Neuronal stem cell (in vitro differentiated cells): Measurements from ENCODE around the gene CSPG5. TPM values are rescaled to one million over a fixed set of nuclear protein-coding genes. Genes with fewer than 3 reads are reported as not detected.

Experiments
- DNase-seq: peaks from one replicate; pipeline ENCODE4 v3.0.0-alpha.2; 2013; ENCODE audit warnings: low spot score
- H2AFZ ChIP-seq: one replicate; pipeline ENCODE4 v1.6.1; 2013; ENCODE audit warnings: mild to moderate bottlenecking, low read length, inconsistent platforms
- H2AK5ac ChIP-seq: 2 replicates; pipeline ENCODE4 v1.6.1; 2013; ENCODE audit warnings: low read depth, mild to moderate bottlenecking, inconsistent platforms, low read length, moderate library complexity, mixed read lengths
- H2BK120ac ChIP-seq: 2 replicates; pipeline ENCODE4 v1.6.1; 2013; ENCODE audit warnings: low read depth, mild to moderate bottlenecking, inconsistent platforms, low read length, moderate library complexity, mixed read lengths
- H2BK12ac ChIP-seq: one replicate; pipeline ENCODE4 v1.6.1; 2013; ENCODE audit warnings: low read length, inconsistent platforms
- H2BK15ac ChIP-seq: 2 replicates; pipeline ENCODE4 v1.6.1; 2013; ENCODE audit warnings: mild to moderate bottlenecking, low read length, inconsistent platforms, mixed read lengths
- H2BK5ac ChIP-seq: one replicate; pipeline ENCODE4 v1.6.1; 2013; ENCODE audit warnings: inconsistent platforms, mild to moderate bottlenecking, low read length, moderate library complexity
- H3K14ac ChIP-seq: one replicate; pipeline ENCODE4 v1.6.1; 2013; ENCODE audit warnings: low read length, inconsistent platforms
- H3K18ac ChIP-seq: 2 replicates; pipeline ENCODE4 v1.6.1; 2013; ENCODE audit warnings: low read length, inconsistent platforms
- H3K23ac ChIP-seq: 2 replicates; pipeline ENCODE4 v1.6.1; 2013; ENCODE audit warnings: low read depth, mild to moderate bottlenecking, mixed read lengths, low read length, inconsistent platforms; ENCODE audit not compliant: poor library complexity
- H3K27ac ChIP-seq: replicated peaks from 3 replicates; pipeline ENCODE4 v1.5.1; 2013; ENCODE audit warnings: low read length, inconsistent platforms
- H3K27me3 ChIP-seq, 3 experiments: 2 replicates each; pipeline ENCODE4 v1.6.1; 2013; ENCODE audit warnings: low read length in 3 of 3, mild to moderate bottlenecking in 2 of 3, inconsistent platforms in 1 of 3, low read depth in 1 of 3, mixed read lengths in 1 of 3, moderate library complexity in 1 of 3; ENCODE audit not compliant: control insufficient read depth in 3 of 3, insufficient read depth in 3 of 3
- H3K36me3 ChIP-seq, 2 donors: replicated peaks in 1 of 2; 2 replicates each; pipeline ENCODE4 v1.6.1; 2013; ENCODE audit warnings: low read length in 2 of 2; ENCODE audit not compliant: control insufficient read depth in 2 of 2, insufficient read depth in 2 of 2
- H3K4ac ChIP-seq: 2 replicates; pipeline ENCODE4 v1.6.1; 2013; ENCODE audit warnings: inconsistent platforms, mild to moderate bottlenecking, low read length, moderate library complexity
- H3K4me1 ChIP-seq, 2 donors: 1 replicate in 1 of 2; 2 replicates in 1 of 2; pipeline ENCODE4 v1.6.1; 2013; ENCODE audit warnings: low read length in 2 of 2, low read depth in 1 of 2; ENCODE audit not compliant: control insufficient read depth in 2 of 2, insufficient read depth in 1 of 2
- H3K4me2 ChIP-seq: one replicate; pipeline ENCODE4 v1.6.1; 2013; ENCODE audit warnings: mild to moderate bottlenecking, low read length, inconsistent platforms; ENCODE audit not compliant: insufficient read depth, poor library complexity, severe bottlenecking
- H3K4me3 ChIP-seq, 2 donors: 2 replicates each; pipeline ENCODE4 v1.5.1; 2013; ENCODE audit warnings: low read length in 2 of 2, mild to moderate bottlenecking in 2 of 2, inconsistent platforms in 1 of 2, moderate library complexity in 1 of 2
- H3K79me1 ChIP-seq: one replicate; pipeline ENCODE4 v1.6.1; 2013; ENCODE audit warnings: low read depth, mild to moderate bottlenecking, inconsistent platforms, low read length, moderate library complexity
- H3K9ac ChIP-seq: one replicate; pipeline ENCODE4 v1.6.1; 2013; ENCODE audit warnings: mild to moderate bottlenecking, low read depth, low read length, inconsistent platforms; ENCODE audit not compliant: poor library complexity
- H3K9me3 ChIP-seq, 2 donors: replicated peaks in 1 of 2; 2 replicates each; pipeline versions ENCODE3 to v1.6.1; 2013; ENCODE audit warnings: low read length in 2 of 2, mild to moderate bottlenecking in 2 of 2, inconsistent platforms in 1 of 2, low read depth in 1 of 2, mixed read lengths in 1 of 2, moderate library complexity in 1 of 2; ENCODE audit not compliant: control insufficient read depth in 2 of 2, insufficient read depth in 1 of 2
- H4K8ac ChIP-seq: one replicate; pipeline ENCODE4 v1.6.1; 2013; ENCODE audit warnings: low read depth, mild to moderate bottlenecking, inconsistent platforms, low read length, moderate library complexity
- H4K91ac ChIP-seq: one replicate; pipeline ENCODE4 v1.6.1; 2013; ENCODE audit warnings: low read length, low read depth, mild to moderate bottlenecking, inconsistent platforms; ENCODE audit not compliant: poor library complexity
- WGBS, 2 donors: extraction: QIAGEN DNeasy Blood & Tissue Kit; methylation state at CpG; one replicate each; pipeline ENCODE4 v1.1.7; 2013; ENCODE audit warnings: missing lambda C conversion rate in 2 of 2, mixed read lengths in 1 of 2; ENCODE audit not compliant: insufficient read length in 2 of 2, insufficient replicate concordance in 1 of 2; ENCODE audit errors: extremely low coverage in 2 of 2; 5-methylcytosine and 5-hydroxymethylcytosine counted together
- small RNA-seq: library from polyadenylated mRNA; stranded (forward); fragments of <200 nt; extraction: miRNeasy Mini kit (QIAGEN cat#:217004); gene quantifications from one replicate; pipeline ENCODE3, GENCODE V24; 2013; ENCODE audit not compliant: insufficient read depth

The CSPG5 gene

GRCh38 chr3:47512416-47513124, 66.1 kb downstream of the CSPG5 start:
- Histone ChIP-seq H3K4me2 (peak overlapping the region; percentile 72), H3K23ac (no peak overlapping the region), H2BK12ac (no peak overlapping the region), H2AK5ac (peak overlapping the region; percentile 53), H4K8ac (no peak overlapping the region), H3K79me1 (no peaks in the 10 kb centered on the region), H3K9ac (peak overlapping the region; percentile 87), H3K27ac (no peak overlapping the region), H3K27me3 (no peaks in the 10 kb centered on the region), H2AFZ (peak overlapping the region; percentile 99), H2BK15ac (no peak overlapping the region), H3K4me3 (peak overlapping the region; percentile 86 to 95), H3K4me1 (no peaks in the 10 kb centered on the region), H3K14ac (peak overlapping the region; percentile 99), H2BK120ac (no peak overlapping the region), H4K91ac (no peak overlapping the region), H2BK5ac (no peak overlapping the region), H3K9me3 (no peaks in the 10 kb centered on the region), H3K36me3 (peaks cover 12 to 41% of the 10 kb centered on the region in 2 donors), H3K18ac (peak overlapping the region; percentile 77), H3K4ac (no peak overlapping the region)
- WGBS, 2 donors, result no CpG with 5 or more reads among the region's 36 CpGs
- DNase-seq, result no peak

Small RNA genes within 50 kb of the gene (small RNA-seq; reads per million reads assigned to genes)
- not detected for gene RN7SL870P
